WERI-Rb-1 (cell line): Measurements from ENCODE around the gene KRTAP10-9.
"Not testable (repeated sequence)": the region's sequence is repeated elsewhere in the genome, so short reads cannot be mapped to it uniquely, and the experiment has no call there.

Experiments
- DNase-seq: peaks from one replicate; pipeline ENCODE4 v3.0.0-alpha.2; 2020
- H3K27ac ChIP-seq: fragments of 250-450 bp; sonication (Bioruptor Pico); 2 replicates; pipeline ENCODE4 v1.5.1; 2020; ENCODE audit warnings: mild to moderate bottlenecking, moderate library complexity
- H3K27me3 ChIP-seq: fragments of 250-450 bp; sonication (Bioruptor Pico); 2 replicates; pipeline ENCODE4 v1.5.1; 2021; ENCODE audit warnings: mild to moderate bottlenecking, low read depth, moderate library complexity; ENCODE audit not compliant: insufficient read depth, severe bottlenecking
- H3K36me3 ChIP-seq: fragments of 250-450 bp; sonication (Bioruptor Pico); 2 replicates; pipeline ENCODE4 v1.5.1; 2020; ENCODE audit warnings: mild to moderate bottlenecking, moderate library complexity
- H3K4me3 ChIP-seq: 2 replicates; pipeline ENCODE4 v1.5.1; 2011; ENCODE audit warnings: low read depth, mild to moderate bottlenecking, control low read depth, low read length
- H3K9me3 ChIP-seq: fragments of 250-450 bp; sonication (Bioruptor Pico); 2 replicates; pipeline ENCODE4 v1.5.1; 2021; ENCODE audit warnings: mild to moderate bottlenecking, moderate library complexity; ENCODE audit not compliant: severe bottlenecking
- TF ChIP-seq, protein P1 (sequence below): IDR thresholded peaks from 2 replicates; pipeline ENCODE4 v1.5.1; 2011; ENCODE audit warnings: low read depth, mild to moderate bottlenecking, control low read depth, inconsistent platforms, low read length

KRTAP10-9 gene

DNA sequence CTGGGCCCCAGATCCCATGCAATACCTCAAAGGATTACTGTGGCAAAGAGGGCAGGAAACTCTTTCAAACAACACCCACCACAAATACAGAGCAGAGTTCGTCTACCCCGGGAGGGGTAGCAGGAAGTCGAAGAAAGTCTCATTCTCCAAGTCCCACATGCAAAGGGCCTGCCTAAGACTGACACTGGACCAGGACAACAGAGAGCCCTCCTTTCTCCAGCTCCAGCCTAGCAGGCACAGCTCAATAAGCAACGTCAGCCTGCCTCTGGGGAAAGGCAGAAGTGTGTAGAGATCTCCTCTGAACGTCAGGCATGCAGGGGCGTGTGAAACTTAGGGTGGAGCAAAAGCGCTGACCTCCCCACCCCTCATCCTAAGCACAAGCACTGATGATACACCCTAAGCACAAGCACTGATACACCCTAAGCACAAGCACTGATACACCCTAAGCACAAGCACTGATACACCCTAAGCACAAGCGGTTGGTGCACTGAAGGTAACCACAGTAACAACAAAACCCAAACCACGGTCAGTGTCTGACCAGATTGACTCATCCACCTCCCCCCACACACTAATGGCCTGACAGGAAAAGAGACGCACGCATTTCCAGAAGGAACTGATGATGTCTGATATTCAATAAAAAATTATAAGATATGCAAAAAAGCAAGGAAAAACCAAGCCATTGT, 32.2 kb downstream of the KRTAP10-9 start:
- Histone ChIP-seq H3K9me3 (peaks cover 16% of the 10 kb centered on the region), H3K4me3 (no peak overlapping the region), H3K27me3 (no peaks in the 10 kb centered on the region), H3K27ac (no peak overlapping the region), H3K36me3 (no peaks in the 10 kb centered on the region)
- DNase-seq, result no peak
- TF ChIP-seq, protein P1, sequence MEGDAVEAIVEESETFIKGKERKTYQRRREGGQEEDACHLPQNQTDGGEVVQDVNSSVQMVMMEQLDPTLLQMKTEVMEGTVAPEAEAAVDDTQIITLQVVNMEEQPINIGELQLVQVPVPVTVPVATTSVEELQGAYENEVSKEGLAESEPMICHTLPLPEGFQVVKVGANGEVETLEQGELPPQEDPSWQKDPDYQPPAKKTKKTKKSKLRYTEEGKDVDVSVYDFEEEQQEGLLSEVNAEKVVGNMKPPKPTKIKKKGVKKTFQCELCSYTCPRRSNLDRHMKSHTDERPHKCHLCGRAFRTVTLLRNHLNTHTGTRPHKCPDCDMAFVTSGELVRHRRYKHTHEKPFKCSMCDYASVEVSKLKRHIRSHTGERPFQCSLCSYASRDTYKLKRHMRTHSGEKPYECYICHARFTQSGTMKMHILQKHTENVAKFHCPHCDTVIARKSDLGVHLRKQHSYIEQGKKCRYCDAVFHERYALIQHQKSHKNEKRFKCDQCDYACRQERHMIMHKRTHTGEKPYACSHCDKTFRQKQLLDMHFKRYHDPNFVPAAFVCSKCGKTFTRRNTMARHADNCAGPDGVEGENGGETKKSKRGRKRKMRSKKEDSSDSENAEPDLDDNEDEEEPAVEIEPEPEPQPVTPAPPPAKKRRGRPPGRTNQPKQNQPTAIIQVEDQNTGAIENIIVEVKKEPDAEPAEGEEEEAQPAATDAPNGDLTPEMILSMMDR, result no peak

DNA sequence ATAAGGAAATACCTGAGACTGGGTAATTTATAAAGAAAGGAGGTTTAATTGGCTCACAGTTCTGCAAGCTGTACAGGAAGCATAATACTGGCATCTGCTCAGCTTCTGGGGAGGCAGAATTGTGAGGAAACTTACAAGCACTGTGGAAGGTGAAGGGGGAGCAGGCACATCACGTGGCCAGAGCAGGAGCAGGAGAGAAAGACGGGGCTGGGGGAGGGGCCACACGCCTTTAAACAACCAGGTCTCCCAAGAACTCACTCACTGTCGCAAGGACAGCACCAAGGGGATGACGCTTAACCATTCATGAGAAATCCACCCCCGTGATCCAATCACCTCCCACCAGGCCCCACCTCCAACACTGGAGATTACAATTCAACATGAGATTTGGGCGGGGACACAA, 34.7 kb downstream of the KRTAP10-9 start:
- not testable (repeated sequence) for DNase-seq, H3K27ac ChIP-seq
- peaks cover 10% of the 10 kb centered on the region for H3K9me3 ChIP-seq

DNA sequence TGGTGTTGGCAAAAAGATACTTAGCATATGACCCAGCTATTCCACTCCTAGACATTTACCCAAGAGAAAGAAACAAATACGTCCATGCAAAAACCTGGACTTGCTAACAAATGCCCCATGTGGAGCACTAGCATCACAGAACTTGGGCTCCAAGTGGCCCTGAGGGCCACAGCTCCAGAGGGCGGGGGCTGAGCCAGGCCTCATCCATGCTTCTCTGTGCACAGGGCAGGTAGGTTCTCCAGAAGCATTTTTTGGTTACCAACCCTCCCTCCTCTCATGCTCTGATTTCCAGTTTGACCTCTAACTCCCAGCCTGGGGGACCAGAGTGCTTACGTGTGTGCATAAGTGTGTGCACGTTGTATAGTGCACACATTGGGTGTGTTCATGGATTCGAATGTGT, 37.8 kb downstream of the KRTAP10-9 start:
- Histone ChIP-seq H3K9me3 (peaks cover 14% of the 10 kb centered on the region), H3K27me3 (no peaks in the 10 kb centered on the region), H3K4me3 (no peak overlapping the region), H3K27ac (no peak overlapping the region), H3K36me3 (no peaks in the 10 kb centered on the region)
- TF ChIP-seq, protein P1, result no peak
- no peak for DNase-seq

More for the DNA sequence above, 34.7 kb downstream of the KRTAP10-9 start:
- not testable (repeated sequence) for H3K27me3 ChIP-seq, H3K4me3 ChIP-seq, H3K36me3 ChIP-seq

DNA sequence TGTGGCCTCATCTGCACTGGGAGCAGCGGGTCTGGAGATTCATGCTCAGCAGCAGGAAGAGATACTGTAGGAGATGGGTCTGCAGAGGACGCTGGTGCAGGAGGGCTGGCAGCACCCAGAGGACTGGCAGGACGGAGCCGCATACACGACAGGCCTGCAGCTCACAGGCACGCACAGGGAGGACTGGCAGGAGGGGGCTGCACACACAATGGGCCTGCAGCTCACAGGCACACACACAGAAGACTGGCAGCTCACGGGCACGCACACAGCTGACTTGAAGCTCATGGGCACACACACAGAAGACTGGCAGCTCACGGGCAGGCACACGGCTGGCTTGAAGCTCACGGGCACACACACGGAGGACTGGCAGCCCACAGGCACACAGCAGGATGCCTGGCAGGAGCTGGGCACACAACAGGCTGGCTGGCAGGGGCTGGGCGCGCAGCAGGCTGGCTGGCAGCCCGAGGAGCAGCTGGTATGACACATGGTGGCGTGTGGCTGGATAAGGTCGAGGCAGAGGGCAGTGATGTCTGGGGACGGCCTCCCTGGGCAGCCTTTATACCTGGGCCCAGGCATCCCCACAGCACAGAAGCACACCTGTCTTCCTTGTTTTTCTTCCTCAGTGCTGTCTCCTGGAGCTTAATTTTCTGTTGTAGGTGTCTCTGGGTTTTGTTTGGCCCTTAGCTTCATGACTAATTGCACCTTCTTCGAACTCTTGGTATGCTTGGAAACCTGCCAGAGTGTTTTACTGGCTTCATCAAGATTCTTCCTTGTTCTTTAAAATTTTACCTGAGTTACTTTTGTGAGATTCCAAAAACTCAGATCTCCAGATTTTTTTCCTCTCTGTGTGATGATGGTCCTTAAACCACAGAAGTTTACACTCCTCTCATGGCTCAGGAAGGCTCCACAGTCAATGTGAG, 39.8 kb downstream of the KRTAP10-9 start, which contains the start of gene KRTAP12-2:
Gene KRTAP12-2 (minus strand): TSS at position 527 of the 920 bp plus-strand sequence. CDS start 41 bp downstream, at position 486.
- no peaks in the 10 kb centered on the region for H3K36me3 ChIP-seq
- DNase-seq, result no peak
- H3K27me3 ChIP-seq, result no peaks in the 10 kb centered on the region
- H3K4me3 ChIP-seq, result no peak within 1 kb of the TSS
- peaks cover 25% of the 10 kb centered on the region for H3K9me3 ChIP-seq
- H3K27ac ChIP-seq, result no peak within 1 kb of the TSS
- TF ChIP-seq, protein P1, result no peak

DNA sequence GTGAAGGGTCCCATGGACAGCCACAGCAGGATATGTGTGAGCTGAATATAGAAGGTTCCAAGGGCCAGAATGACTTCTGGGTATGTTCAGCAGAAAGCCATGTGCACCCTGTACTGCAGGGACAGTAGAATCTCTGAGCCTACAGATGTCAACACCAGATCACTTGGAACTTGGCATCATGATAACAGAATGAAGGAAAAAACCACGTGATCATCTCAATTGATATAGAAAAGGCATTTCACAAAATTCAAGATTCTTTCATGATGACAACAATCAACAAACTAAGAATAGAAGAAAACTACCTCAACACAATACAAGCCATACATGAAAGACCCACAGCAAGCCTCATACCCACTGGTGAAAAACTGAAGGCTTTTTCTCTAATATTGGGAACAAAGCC, 40.7 kb downstream of the KRTAP10-9 start:
- Histone ChIP-seq H3K36me3 (no peaks in the 10 kb centered on the region), H3K27ac (no peak overlapping the region), H3K4me3 (no peak overlapping the region), H3K27me3 (no peaks in the 10 kb centered on the region), H3K9me3 (peaks cover 30% of the 10 kb centered on the region)
- TF ChIP-seq, protein P1, result no peak
- no peak for DNase-seq
